T-helper 2 cell treated with Interferon-gamma antibody and Interleukin-4, amounts not matched to agents 100 ng/mL and 5 ng/mL, for 36 hours (primary cell): ENCODE data around the gene LY6G6F. TPM values are rescaled to one million over a fixed set of nuclear protein-coding genes. Genes with fewer than 3 reads are reported as not detected.
"Not testable (repeated sequence)": the region's sequence is repeated elsewhere in the genome, so short reads cannot be mapped to it uniquely, and the experiment has no call there.

Experiments
- intact Hi-C: fragments of 100-400 bp; cut with micrococcal nuclease; formaldehyde crosslinking; loops from one replicate; pipeline ENCODE4 v1.15.1; 2023
- total RNA-seq: library from RNA; stranded (reverse); gene quantifications from 2 replicates; pipeline ENCODE4 v1.2.3, GENCODE V29; 2022

Gene LY6G6F
- total RNA-seq, 1 donor from 2014 or later = not detected

GRCh38 chr6:31701666-31702404 lies 4.8 kb upstream of the LY6G6F start:
- intact Hi-C loops = loop anchor here (1.0 to 2.0 kb wide), 4 partner anchors 25 to 195 kb away; partner anchors contain the start of gene EHMT2

- intact Hi-C loops = loop anchor here (1.0 to 2.0 kb wide), 4 partner anchors 26 to 194 kb away; partner anchors contain the start of gene EHMT2
These were observed 4.3 kb upstream of the LY6G6F start for GRCh38 chr6:31702405-31702818.

DNA sequence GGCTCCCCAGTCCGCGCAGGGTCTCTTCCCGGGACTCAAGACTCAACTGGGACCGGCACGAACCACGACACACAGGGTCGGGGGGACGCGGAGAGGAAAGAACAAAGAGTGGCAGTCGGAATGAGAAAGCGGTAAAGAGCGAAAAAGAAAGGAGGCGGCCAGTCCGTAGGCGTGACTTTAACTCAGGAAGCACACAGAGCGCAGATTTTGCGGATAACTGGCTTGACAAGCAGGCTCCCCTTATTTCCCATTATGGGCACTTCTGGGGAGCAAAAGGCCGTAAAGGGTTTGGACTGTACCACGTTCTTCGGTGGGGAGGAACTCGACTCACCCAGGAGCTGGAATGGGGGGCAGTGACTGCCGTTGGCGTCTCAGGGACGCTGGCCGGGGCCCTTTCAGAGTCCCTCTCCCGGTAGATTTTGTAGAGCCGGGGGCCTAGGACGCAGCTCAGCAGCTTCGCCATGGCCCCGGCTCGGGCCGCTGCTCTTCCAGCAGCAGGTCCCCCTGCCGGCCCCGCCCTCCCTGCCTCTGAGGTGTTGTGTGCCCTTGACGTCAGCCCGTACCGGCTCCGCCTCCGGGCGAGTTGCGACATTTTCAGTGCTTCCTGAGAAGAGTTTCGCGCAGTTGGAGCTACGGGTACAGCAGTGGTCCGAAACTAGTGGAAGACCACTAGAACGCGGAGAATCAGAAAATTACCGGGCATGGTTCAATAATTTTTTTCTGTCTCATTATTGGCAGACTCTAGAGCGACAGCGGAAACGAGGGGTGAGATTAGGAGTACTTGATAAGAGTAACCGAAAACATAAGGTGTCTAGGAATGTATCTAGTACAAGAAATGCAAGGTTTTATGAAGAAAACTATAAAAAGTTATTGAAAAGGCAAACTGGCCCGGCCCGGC lies 3.6 kb upstream of the LY6G6F start, which contains the start of gene ABHD16A:
Gene ABHD16A (minus strand): TSS at position 506 of the 898 bp plus-strand sequence. CDS start 43 bp downstream, at position 463.
- intact Hi-C loops = loop anchor here (1.0 to 2.0 kb wide), 8 partner anchors 26 to 194 kb away; partner anchors contain the start of gene EHMT2

DNA sequence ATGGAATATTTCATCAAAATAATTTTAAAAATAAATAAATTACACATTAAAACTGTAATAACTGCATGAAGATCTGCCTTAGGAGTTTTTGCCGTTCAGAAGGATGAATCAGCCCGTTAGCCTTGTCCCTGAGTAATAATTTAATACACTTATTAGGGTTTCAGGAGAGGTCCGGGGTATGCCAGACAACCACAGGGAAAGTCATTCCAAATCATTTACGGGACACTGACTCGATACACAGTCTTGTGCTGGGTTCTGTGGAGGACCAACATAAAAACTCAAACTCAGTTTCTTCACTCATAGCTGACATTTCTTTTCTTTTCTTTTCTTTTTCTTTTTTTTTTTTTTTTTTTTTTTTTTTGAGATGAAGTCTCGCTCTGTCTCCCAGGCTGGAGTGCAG lies 735 bp upstream of the LY6G6F start:
- intact Hi-C loops = no loop called here

- intact Hi-C loops = no loop called here
These were observed 1.0 kb downstream of the LY6G6F start for GRCh38 chr6:31707701-31708100.

DNA sequence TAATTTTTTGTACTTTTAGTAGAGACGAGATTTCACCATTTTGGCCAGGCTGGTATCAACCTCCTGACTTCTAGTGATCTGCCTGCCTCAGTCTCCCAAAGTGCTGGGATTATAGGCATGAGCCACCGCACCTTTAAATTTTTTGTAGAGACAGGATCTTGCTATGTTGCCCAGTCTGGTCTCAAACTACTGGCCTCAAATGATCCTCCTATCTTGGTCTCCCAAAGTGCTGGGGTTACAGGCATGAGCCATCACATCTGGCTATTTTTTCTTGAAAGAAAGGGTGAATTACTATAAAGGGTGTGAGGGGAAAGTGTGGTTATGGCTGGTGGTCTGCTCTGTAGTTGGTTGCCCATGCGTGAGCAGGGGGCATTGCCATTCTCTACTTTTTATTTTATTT lies 1.6 kb downstream of the LY6G6F start:
- intact Hi-C loops = no loop called here

DNA sequence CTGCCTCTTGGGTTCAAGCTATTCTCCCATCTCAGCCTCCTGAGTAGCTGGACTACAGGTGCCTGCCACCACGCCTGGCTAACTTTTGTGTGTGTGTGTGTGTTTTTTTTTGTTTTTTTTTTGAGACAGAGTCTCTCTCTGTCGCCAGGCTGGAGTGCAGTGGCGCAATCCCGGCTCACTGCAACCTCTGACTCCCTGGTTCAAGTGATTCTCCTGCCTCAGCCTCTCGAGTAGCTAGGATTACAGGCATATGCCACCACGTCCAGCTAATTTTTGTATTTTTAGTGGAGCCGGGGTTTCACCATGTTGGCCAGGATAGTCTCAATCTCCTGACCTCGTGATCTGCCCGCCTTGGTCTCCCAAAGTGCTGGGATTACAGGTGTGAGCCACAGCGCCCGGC lies 2.5 kb downstream of the LY6G6F start:
- intact Hi-C loops = not testable (repeated sequence)

GRCh38 chr6:31710523-31711219 lies 4.0 kb downstream of the LY6G6F start:
- intact Hi-C loops = no loop called here

DNA sequence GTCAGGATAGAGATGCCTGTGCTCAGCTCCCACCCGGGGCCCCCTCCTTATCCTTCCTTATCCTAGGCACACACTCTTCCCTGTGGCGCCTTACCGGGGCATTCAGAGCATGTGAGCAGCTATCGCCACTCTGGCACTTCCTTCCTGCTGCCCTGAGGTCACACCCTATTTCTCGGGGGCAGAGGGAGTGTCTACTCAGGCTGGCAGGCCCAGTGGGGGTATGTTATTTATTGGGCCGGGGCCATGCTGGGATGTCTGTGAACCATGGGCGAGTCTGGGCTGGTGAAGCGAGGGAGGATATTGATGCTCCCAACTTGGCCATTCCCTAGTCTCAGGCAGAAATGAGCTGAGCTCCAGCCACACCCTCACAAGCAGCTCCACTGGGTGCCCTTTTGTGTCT lies 4.6 kb downstream of the LY6G6F start:
- intact Hi-C loops = no loop called here

DNA sequence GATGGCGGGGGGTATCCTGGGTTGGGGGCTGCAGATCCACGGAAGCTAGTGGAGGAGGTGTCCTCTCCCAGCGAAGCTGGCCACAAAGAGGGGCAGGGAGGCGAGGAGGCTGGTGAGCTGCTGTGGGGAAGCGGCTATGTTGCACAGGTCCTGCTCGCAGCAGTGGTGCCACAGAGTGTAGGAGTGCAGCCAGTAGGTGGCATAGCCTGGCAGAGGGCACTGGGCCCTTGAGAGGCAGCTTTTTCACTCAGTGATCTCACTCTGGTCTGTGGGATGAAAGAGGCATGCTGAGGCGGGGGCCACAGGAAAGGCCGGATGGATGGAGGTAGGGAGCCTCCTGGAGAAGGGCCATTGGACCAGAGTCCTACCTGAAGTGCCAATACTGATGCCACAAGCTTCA lies 5.6 kb downstream of the LY6G6F start:
- intact Hi-C loops = no loop called here

DNA sequence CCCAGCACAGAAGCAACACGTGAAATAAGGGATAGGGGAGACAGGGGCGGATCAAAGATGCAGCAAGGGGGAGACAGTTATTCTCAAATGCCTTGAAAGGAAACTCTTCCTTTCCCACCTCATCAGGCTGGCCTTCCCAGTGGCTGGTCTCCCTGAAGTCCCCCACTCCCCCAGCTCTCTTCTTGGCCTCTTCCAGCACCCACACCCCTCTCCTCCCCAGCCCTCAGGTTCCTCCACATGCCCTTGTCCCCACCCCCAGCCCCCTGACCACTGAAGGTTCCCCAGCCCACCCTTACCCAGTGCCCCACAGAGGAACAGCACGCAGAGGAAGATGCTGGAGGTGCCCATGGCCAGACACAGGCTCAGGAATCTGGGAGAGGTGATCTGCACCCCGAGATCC lies 6.8 kb downstream of the LY6G6F start:
- intact Hi-C loops = no loop called here

DNA sequence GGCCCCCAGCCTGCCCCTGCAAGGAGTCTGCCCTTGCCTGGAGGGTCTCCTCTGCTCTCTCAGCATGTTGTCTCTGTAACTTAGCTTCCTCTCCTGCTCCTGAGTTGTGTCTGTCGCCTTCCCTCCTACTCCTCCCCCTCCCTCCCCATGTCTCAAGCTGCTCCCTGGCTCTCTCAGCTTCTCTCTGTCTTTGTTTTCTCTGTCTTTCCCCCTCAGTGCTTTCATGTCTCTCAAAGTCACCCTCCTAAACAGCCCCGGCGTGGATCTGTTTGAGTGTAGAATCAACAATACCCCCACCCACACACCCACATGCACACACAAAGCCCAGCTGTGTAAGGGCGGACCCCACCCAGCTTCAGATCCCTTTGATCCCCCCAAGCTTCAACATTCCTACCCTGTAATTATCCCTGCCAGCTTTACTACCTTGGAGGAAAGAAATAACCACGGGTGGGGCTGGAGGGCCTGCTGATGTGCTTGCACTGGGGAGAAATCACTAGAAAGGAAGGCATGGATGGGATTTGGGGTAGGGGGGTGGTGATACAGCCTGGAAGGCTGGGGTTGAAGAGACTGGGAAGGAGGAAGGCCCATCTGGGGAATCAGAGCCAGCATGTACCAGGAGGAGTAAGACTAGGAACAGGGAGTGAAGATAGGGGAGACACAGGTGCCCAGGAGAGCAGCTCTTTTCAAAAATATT lies 7.5 kb downstream of the LY6G6F start:
- intact Hi-C loops = no loop called here

GRCh38 chr6:31715022-31715958 lies 8.6 kb downstream of the LY6G6F start, which contains the start of gene LY6G6D:
TSS of gene LY6G6D (plus strand) at chr6:31715348. CDS start at chr6:31715356, 8 bp downstream.
- intact Hi-C loops = no loop called here

- intact Hi-C loops = no loop called here
These were observed 11.0 kb downstream of the LY6G6F start for GRCh38 chr6:31717499-31718222.

DNA sequence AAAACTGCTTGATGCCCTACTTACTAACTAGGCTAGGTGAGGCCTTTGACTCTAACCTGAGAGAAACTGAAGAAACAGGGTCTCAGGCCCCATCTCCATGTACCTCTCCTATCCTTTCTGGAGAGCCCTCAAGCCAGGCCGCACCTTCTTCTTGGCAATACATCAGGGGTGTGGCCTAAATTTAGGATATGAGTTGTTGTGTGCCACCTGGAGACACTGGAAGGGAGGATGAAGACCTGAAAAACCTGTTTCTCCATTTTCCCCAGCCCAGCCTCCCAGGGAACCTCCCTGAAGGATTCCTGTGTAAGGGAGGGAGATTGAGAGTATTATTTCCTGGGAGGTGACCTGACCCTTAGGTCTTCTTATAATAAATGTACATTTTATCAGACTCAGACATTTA lies 11.6 kb downstream of the LY6G6F start:
- intact Hi-C loops = no loop called here

DNA sequence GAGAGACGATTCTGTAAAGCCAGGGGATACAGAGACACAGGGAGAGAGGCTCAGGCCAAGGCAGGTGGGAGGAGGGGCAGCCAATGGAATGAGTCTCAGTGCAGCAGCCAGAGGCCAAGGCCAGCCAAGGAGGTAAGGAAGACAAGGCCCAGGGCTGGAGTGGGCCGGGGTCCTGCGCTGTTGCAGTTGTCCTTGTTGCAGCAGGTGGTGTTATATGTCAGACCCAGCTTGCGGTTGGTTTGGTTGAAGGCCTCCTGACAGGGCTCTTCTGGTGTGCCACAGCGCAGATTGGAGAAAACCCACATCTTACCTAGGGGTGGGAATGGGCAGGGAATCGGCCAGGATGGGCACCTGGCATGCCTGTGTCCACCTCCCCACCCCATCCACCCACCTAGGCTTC lies 12.3 kb downstream of the LY6G6F start:
- intact Hi-C loops = no loop called here

DNA sequence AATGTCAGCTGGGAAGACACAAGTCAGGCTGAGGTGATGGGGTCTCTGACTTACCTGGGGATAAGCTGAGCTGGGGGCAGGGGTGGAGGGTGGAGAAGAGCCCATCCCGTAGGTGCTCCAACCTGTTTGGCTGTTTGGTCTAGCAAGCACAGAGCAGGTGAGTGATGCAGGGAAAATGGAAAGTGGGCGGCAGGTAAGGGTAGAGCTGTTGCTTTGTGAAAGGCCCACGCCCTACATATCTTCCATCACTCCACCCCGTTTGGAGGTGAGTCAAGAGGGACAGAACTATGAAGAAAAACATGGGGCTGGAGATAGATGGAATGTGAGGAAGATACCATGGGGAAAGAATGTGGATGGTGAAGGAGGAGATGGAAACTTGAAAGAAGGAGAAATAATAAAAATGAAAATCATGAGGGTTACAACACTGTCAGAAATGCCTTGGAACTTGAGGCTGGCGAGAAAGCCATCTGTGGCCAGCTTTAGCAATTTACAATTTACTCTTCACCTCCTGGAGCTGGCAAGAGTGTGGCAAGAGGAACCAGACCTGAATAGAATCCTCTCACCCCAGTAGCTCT lies 13.6 kb downstream of the LY6G6F start:
- intact Hi-C loops = no loop called here

- intact Hi-C loops = no loop called here
These were observed 14.8 kb downstream of the LY6G6F start, which contains the start of gene LY6G6C for GRCh38 chr6:31721351-31722020. TSS of gene LY6G6C (minus strand) at chr6:31721746. CDS start at chr6:31721679, 67 bp downstream.
